A673 (cell line): ENCODE data around the gene FAM98C.

Experiments
- EZH2 ChIP-seq: fragments of 200-600 bp; sonication (generic); IDR thresholded peaks from 2 replicates; pipeline ENCODE4 v1.6.1; 2017; ENCODE audit warnings: borderline replicate concordance, low read depth, mild to moderate bottlenecking, mixed read lengths, antibody characterized with exemption, low read length; ENCODE audit not compliant: poor library complexity, severe bottlenecking
- TF ChIP-seq, protein P1 (sequence below): fragments of 300-800, 200-600 bp; sonication (generic); conservative IDR thresholded peaks from 2 replicates; pipeline ENCODE4 v1.5.1; 2017; ENCODE audit warnings: low read depth, mild to moderate bottlenecking, antibody characterized with exemption, low read length, moderate library complexity, mixed read lengths

DNA sequence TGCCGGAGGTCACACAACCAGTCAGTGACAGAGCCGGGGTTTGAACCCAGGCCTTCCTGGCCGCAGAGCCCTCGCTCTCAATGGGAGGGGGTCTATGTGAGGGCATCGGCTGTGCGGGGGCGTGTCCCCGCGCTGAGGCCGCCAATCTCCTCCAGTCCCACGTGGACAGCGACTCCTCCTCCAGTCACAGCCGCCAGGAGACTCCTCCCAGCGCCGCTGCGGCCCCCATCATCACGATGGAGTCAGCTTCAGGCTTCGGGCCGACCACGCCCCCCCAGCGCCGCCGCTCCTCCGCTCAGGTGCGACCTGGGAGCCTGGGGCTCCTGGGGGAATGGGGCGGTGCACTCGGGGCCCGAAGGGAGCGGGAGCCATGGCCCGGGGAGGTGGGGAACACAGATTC is 8.4 kb upstream of the FAM98C start:
- TF ChIP-seq, protein P1, sequence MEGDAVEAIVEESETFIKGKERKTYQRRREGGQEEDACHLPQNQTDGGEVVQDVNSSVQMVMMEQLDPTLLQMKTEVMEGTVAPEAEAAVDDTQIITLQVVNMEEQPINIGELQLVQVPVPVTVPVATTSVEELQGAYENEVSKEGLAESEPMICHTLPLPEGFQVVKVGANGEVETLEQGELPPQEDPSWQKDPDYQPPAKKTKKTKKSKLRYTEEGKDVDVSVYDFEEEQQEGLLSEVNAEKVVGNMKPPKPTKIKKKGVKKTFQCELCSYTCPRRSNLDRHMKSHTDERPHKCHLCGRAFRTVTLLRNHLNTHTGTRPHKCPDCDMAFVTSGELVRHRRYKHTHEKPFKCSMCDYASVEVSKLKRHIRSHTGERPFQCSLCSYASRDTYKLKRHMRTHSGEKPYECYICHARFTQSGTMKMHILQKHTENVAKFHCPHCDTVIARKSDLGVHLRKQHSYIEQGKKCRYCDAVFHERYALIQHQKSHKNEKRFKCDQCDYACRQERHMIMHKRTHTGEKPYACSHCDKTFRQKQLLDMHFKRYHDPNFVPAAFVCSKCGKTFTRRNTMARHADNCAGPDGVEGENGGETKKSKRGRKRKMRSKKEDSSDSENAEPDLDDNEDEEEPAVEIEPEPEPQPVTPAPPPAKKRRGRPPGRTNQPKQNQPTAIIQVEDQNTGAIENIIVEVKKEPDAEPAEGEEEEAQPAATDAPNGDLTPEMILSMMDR: no peak
- no peak for TF ChIP-seq EZH2
